ENCODE results near the gene MCF2L. TPM values are rescaled to one million over a fixed set of nuclear protein-coding genes. Genes with fewer than 3 reads are reported as not detected.

The MCF2L gene
- total RNA-seq, 1 donor from 2014 or later: under 0.01 TPM

DNA sequence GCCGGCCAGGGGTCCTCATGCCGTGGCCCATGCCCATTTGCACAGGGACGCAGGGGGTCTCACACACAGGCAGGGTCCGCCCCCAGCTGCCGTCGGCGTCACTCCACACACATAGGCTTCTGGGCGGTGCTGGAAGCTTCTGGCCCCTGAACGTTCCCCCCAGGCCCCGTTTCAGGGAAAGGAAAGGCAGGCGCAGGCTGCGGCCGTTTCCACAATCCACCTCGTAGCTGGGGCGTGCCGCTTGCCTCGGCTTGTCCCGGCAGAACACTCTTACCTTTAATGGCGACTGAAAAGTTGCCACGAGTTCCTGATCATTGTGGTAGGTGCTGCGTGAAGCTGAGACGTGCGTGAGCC lies 53.4 kb downstream of the MCF2L start:
- Histone ChIP-seq H3K36me3 (ENCODE audit: control insufficient read depth, insufficient read depth, low read length) (no peaks in the 10 kb centered on the region), H3K27me3 (ENCODE audit: control insufficient read depth, insufficient read depth, low read length) (peaks cover 1% of the 10 kb centered on the region), H3K4me3 (ENCODE audit: low read depth, low read length) (peak overlapping the region; percentile 28)
- no peak for DNase-seq (ENCODE audit: low read depth)
- TF ChIP-seq, protein P1, sequence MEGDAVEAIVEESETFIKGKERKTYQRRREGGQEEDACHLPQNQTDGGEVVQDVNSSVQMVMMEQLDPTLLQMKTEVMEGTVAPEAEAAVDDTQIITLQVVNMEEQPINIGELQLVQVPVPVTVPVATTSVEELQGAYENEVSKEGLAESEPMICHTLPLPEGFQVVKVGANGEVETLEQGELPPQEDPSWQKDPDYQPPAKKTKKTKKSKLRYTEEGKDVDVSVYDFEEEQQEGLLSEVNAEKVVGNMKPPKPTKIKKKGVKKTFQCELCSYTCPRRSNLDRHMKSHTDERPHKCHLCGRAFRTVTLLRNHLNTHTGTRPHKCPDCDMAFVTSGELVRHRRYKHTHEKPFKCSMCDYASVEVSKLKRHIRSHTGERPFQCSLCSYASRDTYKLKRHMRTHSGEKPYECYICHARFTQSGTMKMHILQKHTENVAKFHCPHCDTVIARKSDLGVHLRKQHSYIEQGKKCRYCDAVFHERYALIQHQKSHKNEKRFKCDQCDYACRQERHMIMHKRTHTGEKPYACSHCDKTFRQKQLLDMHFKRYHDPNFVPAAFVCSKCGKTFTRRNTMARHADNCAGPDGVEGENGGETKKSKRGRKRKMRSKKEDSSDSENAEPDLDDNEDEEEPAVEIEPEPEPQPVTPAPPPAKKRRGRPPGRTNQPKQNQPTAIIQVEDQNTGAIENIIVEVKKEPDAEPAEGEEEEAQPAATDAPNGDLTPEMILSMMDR (IDR thresholded peaks at IDR 0.05; ENCODE audit: insufficient read depth, low read length, severe bottlenecking): no peak
- no peak for FAIRE-seq

DNA sequence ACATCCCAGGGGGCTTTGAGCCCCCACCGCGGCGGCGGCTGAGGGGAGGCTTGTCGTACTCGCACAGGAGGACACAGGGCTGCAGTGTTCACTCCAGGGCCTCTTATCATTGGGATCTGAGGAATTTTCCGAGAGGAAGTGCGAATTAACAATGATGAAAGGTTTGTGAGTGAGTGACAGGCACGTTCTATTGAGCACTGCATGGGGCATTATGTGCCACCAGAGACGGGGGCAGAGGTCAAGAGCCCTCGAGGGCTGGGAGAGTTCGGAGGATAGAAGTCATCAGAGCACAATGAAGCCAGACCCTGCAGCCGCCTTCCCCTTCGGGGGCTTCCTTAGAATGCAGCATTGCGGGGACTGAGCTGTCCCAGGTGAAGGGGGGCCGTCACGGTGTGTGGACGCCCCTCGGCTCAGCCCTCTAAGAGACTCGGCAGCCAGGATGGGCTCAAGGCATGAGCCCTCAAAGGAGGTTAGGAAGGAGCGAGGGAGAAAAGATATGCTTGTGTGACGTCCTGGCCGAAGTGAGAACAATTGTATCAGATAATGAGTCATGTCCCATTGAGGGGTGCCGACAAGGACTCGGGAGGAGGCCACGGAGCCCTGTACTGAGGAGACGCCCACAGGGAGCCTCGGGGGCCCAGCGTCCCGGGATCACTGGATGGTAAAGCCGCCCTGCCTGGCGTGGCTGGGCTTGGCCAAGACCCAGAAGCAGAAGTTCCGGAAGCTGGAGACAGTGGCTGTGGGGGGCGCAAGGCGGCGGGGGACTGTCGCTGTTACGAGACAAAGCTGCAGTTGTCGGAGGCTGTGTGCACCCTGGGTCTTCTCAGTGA lies 53.9 kb downstream of the MCF2L start:
- Histone ChIP-seq H3K27me3 (ENCODE audit: control insufficient read depth, insufficient read depth, low read length) (peaks cover 1% of the 10 kb centered on the region), H3K36me3 (ENCODE audit: control insufficient read depth, insufficient read depth, low read length) (no peaks in the 10 kb centered on the region), H3K4me3 (ENCODE audit: low read depth, low read length) (peak overlapping the region; percentile 28)
- DNase-seq (ENCODE audit: low read depth) (peak; percentile 31), FAIRE-seq (no peak)
- TF ChIP-seq, protein P1 (IDR thresholded peaks at IDR 0.05; ENCODE audit: insufficient read depth, low read length, severe bottlenecking): no peak

DNA sequence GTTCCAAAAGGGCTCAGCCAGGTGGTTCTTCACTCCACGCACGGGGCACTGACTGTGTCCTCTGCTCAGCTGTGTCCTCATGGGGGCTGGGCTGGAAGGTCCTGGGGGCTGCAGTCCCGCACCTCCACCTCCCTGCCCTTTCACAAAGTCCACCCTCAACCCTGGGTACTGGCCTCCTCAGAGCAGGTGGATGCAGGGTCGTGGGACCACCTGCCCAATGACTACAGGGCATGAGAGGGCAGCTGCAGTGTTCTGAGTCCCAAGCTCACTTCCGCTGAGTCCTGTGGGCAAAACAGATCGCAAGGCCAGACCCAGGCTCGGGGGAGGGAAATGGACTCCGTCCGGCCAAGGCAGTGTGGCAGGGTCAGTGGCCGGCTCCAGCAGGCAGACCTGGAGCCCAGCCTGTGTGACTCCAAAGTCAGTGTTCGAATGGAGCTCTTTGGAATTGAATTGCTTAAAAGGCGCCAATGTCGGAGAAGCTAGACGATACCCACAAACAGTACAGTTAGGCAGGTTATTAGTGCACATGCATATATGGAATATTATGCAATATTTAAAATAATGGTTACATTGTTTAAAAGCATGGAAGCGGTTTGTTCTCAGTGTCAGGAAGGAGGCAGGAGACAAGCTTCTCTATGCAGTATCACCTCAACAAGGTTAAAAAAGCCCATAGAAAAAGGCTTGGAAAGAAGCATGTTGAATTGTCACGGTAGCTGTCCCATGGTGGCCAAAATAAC lies 54.8 kb downstream of the MCF2L start:
- no peak overlapping the region for H3K4me3 ChIP-seq (ENCODE audit: low read depth, low read length)
- H3K36me3 ChIP-seq (ENCODE audit: control insufficient read depth, insufficient read depth, low read length): no peaks in the 10 kb centered on the region
- peaks cover 1% of the 10 kb centered on the region for H3K27me3 ChIP-seq (ENCODE audit: control insufficient read depth, insufficient read depth, low read length)
- no peak for FAIRE-seq
- TF ChIP-seq, protein P1 (IDR thresholded peaks at IDR 0.05; ENCODE audit: insufficient read depth, low read length, severe bottlenecking): no peak
- DNase-seq (ENCODE audit: low read depth): no peak

DNA sequence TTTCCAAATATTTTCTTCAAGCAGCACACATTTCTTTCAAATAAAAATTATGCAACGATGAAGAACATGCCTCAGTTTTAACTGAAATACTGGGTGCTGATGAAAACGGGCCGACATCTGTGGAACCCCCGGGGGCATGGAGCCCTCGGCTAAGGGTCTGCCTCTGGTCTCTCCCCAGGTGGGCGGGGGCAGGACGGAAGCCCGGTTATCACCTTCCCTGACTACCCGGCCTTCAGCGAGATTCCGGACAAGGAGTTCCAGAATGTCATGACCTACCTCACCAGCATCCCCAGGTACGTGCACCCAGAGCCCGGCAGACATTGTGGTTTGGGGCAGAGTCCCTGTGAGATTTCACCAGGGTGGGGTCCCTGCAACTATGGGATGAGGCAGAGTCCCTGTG lies 55.5 kb downstream of the MCF2L start:
- H3K27me3 ChIP-seq (ENCODE audit: control insufficient read depth, insufficient read depth, low read length): peaks cover 1% of the 10 kb centered on the region
- no peak for FAIRE-seq

DNA sequence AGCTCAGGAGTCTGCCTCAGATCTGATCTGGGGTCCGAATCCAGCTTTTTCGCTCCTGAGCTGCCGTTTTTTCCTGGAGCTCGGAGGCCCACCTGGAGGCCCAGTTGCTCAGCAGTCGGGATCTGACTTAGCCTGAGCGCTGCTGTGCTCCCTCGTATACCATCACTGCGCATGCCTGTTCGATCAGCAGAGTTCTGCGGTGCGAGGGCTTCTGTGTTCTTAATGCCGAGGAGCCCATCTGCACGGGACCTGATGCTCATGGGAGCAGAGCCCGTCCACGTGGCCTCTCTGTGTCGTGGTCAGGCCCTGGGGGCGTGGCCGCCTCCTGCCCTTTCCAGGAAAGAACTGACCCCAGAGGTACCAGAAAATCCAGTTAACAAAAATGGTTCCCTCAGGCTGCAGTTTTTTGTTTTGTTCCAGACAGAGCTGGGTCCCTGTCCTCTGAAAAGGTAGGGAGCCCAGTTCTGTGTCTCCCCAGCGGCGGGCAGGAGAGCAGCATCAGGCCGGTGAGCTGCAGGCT lies 57.4 kb downstream of the MCF2L start:
- DNase-seq (ENCODE audit: low read depth) (no peak), FAIRE-seq (no peak)
- H3K27me3 ChIP-seq (ENCODE audit: control insufficient read depth, insufficient read depth, low read length): peaks cover 1% of the 10 kb centered on the region
- no peaks in the 10 kb centered on the region for H3K36me3 ChIP-seq (ENCODE audit: control insufficient read depth, insufficient read depth, low read length)
- TF ChIP-seq, protein P1 (IDR thresholded peaks at IDR 0.05; ENCODE audit: insufficient read depth, low read length, severe bottlenecking): no peak
- H3K4me3 ChIP-seq (ENCODE audit: low read depth, low read length): no peak overlapping the region

More for the DNA sequence above, 55.5 kb downstream of the MCF2L start:
- Histone ChIP-seq H3K4me3 (ENCODE audit: low read depth, low read length) (no peak overlapping the region), H3K36me3 (ENCODE audit: control insufficient read depth, insufficient read depth, low read length) (no peaks in the 10 kb centered on the region)
- no peak for DNase-seq (ENCODE audit: low read depth)
- TF ChIP-seq, protein P1 (IDR thresholded peaks at IDR 0.05; ENCODE audit: insufficient read depth, low read length, severe bottlenecking): no peak
